ENCODE measurements around the gene MPND. TPM values are rescaled to one million over a fixed set of nuclear protein-coding genes. Genes with fewer than 3 reads are reported as not detected.

MPND gene
- total and polyA plus RNA-seq, 8 donors, result 2.2 to 25.0 (median 21.2) TPM

- WGBS, 5 donors, result 80 to 86% (median 85%) methylated on average over 39 to 50 of the region's 50 CpGs
- H3K27me3 ChIP-seq, result no peaks in the 10 kb centered on the region
- H3K4me3 ChIP-seq, result no peak overlapping the region
- H3K4me1 ChIP-seq, result peaks cover 0 to 25% (median 20%) of the 10 kb centered on the region in 4 donors
- intact Hi-C loops (cut with DNase I; ENCODE audit: low total_unique reads), result no loop called here
- no peaks in the 10 kb centered on the region for H3K9me3 ChIP-seq
- DNase-seq, result peak in 1 of 2 donors; percentile 79
- H3K36me3 ChIP-seq, result peaks cover 63 to 99% (median 89%) of the 10 kb centered on the region in 4 donors
- TF ChIP-seq POLR2A (IDR thresholded peaks at IDR 0.05), result no peak
- no peak for TF ChIP-seq EP300 (IDR thresholded peaks at IDR 0.05)
- no peak for TF ChIP-seq POLR2AphosphoS5 (IDR thresholded peaks at IDR 0.05)
- TF ChIP-seq, protein P1, sequence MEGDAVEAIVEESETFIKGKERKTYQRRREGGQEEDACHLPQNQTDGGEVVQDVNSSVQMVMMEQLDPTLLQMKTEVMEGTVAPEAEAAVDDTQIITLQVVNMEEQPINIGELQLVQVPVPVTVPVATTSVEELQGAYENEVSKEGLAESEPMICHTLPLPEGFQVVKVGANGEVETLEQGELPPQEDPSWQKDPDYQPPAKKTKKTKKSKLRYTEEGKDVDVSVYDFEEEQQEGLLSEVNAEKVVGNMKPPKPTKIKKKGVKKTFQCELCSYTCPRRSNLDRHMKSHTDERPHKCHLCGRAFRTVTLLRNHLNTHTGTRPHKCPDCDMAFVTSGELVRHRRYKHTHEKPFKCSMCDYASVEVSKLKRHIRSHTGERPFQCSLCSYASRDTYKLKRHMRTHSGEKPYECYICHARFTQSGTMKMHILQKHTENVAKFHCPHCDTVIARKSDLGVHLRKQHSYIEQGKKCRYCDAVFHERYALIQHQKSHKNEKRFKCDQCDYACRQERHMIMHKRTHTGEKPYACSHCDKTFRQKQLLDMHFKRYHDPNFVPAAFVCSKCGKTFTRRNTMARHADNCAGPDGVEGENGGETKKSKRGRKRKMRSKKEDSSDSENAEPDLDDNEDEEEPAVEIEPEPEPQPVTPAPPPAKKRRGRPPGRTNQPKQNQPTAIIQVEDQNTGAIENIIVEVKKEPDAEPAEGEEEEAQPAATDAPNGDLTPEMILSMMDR (IDR thresholded peaks at IDR 0.05), result no peak
- peak overlapping the region in 3 of 5 donors; percentile 21 to 57 (median 30) for H3K27ac ChIP-seq
These were observed 18.0 kb downstream of the MPND start for GRCh38 chr19:4361152-4362046.

DNA sequence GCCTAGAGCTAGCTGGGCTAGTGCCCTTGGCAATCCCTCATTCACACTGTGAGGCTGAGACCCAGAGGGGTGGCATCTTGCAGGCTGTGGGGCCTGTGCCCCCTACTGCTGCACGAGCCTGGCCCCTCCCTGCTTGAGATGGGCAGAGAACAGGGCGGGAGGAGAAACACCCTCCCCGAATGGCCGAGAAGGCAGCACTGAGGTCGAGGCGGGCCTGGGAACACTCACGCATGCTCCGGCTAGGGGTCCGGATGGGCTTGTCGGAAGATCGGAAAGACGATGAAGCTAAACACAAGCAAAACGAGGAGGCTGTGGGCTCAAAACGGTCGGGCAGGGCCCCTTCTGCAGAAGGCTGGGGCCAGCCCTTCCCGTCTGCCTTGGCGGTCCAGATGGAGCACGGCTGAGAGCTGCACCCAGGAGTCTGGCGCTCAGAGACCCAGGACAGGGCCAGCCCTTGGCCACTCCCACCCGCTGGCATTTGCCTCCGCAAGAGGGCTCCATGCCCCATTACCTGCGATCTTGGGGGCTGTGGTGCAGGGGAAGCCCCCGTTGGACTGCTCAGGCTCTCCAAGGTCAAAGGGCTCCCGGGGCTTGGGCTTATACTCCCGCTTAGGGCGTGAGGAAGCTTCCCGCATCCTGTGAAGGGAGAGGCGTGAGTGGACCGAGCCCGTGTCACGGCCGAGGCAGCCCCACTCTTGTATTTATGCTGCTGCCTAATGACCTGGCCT lies 18.9 kb downstream of the MPND start:
- Histone ChIP-seq H3K4me1 (peaks cover 0 to 25% (median 20%) of the 10 kb centered on the region in 4 donors), H3K27me3 (no peaks in the 10 kb centered on the region), H3K27ac (no peak overlapping the region), H3K4me3 (no peak overlapping the region), H3K36me3 (peaks cover 63 to 99% (median 92%) of the 10 kb centered on the region in 4 donors), H3K9me3 (no peaks in the 10 kb centered on the region)
- intact Hi-C loops (cut with DNase I; ENCODE audit: low total_unique reads), result no loop called here
- TF ChIP-seq POLR2AphosphoS5 (IDR thresholded peaks at IDR 0.05) (no peak), EP300 (IDR thresholded peaks at IDR 0.05) (no peak), POLR2A (IDR thresholded peaks at IDR 0.05) (no peak)
- TF ChIP-seq, protein P1 (IDR thresholded peaks at IDR 0.05), result no peak
- DNase-seq, result peak in 1 of 2 donors; percentile 41
- 86 to 87% (median 87%) methylated on average over 25 to 32 of the region's 32 CpGs for WGBS, 5 donors

- Histone ChIP-seq H3K27ac (peak overlapping the region in 1 of 5 donors; percentile 5), H3K9me3 (no peaks in the 10 kb centered on the region), H3K27me3 (no peaks in the 10 kb centered on the region), H3K4me1 (peaks cover 4 to 32% (median 24%) of the 10 kb centered on the region in 4 donors), H3K4me3 (no peak overlapping the region), H3K36me3 (peaks cover 63 to 93% (median 89%) of the 10 kb centered on the region in 4 donors)
- DNase-seq, result peak in 1 of 2 donors; percentile 43
- WGBS, 5 donors, result 75 to 95% (median 78%) methylated on average over 7 to 22 of the region's 22 CpGs
- TF ChIP-seq POLR2A (IDR thresholded peaks at IDR 0.05), result no peak
- TF ChIP-seq, protein P1 (IDR thresholded peaks at IDR 0.05), result peak in 1 of 7 experiments; percentile 7
- intact Hi-C loops (cut with DNase I; ENCODE audit: low total_unique reads), result no loop called here
These were observed 19.6 kb downstream of the MPND start for GRCh38 chr19:4362831-4363545.

Measured in stomach (tissue), 9 donors.